ELR (cell line): ENCODE measurements around the gene CERK.

Experiments
- DNase-seq: peaks from one replicate; pipeline ENCODE4 v3.0.0-alpha.2; 2015; ENCODE audit warnings: low read depth

The CERK gene

DNA sequence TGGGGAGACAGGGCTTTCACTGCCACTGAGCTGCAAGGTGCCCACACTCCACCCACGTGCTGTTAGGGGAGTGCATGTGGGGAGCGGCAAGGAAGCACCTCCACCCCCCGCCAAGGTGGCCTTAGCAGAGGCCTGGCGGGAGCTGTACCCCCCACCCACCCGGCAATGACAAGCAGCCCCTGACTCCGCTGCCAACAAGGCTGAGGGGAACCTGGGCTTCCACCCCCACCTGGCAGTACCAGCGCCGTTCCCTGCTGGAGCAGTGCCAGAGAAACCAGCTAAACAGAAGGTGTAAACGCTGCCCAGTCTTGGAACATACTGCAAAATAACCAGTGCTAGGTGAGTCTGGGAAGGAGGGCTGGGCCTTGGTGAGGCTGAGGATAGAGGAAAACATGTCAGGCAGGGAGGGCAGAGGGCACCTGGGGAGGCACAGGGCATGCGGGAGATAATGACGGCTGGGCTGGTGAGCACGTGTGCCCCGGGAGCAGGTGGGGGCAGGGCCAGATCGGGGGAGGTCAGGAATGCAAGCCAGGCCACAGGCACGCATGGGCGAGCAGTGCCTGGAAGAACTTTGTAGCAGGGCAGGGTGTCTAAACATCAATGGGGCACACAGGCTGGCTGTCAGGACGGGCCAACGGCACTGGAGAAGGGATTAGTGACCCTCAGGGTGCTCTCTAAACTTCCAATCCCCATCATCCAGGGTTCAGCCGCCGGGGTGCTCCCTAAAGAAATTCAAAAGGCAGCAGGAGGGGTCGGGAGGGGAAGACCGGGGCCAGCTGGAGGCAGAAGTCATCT is 6.6 kb downstream of the CERK start:
- DNase-seq: no peak

- DNase-seq: no peak
Measured at GRCh38 chr22:46730568-46731245, 7.3 kb downstream of the CERK start.

GRCh38 chr22:46728470-46728869 is 9.6 kb downstream of the CERK start:
- DNase-seq: no peak

DNA sequence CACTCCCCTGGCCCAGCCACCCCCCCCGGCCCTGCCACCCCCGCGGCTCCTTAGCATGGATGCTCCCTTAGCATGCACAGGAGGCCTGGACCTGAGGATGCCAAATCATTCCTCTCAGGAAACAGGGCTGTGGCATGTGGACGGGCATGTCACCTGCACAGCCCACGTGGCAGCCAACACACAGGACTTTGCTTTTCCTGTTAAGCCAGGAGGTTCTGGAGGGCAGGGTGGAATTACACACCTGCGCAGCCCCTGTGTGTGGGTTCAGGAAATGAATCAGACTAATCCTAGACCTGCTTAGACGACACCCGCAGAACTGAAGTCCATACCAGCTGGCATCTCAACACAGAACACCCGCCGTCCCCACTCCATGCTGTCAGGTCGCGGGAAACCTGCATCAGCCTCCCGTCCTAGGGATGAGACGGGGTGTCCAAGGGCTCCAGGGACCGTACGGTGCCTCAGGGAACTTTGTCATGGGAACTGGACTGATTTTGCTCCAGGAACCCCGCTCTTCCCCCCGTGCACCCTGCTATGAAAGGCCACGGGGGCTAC is 10.2 kb downstream of the CERK start:
- no peak for DNase-seq

DNA sequence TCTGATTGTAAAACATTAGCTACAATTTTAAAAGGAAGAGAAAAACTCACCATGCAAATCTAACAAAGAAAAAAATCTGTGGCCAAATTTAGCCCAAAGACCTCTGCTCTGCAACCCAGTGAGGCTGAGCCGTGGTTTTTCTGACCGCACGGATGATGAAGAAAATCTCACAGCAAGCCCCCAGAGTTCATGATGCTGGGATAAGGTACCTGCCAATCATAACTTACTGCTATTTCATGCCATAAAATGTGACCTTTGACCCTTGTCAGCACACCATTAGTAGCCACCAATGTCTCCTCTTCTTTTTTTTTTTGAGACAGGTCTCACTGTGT is 11.1 kb downstream of the CERK start:
- no peak for DNase-seq

DNA sequence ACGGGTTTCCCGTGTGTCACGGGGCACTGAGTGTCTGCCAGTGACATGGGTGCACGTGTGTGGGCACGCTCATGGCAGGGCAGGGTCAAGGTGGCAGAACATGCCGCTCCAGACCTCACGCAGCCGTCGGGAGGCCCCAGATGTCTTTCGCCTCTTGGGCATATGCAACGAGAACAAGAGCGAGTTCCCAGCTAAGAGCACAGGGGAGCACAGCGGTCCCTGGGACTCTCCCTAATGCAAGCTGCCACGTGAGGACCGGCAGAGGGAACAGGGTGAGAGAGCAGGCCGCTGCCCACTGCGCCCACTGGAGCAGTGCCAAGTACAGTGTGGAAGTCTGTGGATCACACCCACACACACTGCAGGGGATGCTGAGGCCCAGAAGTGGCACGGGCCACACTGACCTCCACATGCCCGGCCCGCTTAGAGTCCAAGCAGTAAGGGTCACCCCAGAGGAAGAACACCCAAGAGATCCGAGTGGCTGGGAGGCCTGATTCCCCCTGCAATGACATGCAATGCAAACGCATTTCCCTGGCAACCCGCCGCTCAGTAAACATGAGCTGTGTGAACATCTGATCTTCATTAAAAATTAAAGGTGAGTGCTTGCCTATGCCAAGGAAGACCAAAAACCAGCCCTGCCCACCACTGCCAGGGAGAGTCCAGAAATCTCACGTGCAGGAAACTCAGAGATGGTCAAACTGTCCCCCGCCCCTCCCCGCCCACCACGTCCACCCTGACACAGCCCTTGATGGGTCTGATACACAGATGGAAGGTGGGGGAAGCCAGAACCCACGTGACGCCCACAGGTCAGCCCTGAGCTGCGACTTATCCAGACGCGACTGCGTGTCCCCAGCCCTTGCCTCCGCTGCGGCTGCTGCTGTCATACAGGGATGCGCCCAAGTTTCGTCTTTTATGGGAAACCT is 11.7 kb downstream of the CERK start:
- no peak for DNase-seq

DNA sequence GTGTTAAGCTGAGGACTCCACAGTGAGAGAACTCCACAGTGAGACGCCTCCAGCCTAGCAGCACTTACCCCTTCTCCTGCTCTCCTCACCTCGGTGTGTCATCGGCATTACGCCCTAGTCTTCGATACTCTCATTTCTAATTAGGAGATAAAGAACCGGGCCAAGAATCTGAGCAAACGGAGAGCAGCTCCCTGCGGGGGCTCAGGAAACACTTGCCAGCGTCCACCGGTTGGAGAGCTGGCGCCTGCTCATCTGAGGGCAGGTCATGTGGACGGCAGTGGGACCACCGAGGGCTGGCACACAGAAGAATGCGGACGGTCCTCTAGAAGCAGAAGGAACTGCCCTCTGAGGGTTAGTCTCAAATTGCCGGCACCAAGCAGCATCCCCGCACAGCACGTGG is 13.0 kb downstream of the CERK start:
- no peak for DNase-seq

GRCh38 chr22:46723882-46724281 is 14.2 kb downstream of the CERK start:
- no peak for DNase-seq

DNA sequence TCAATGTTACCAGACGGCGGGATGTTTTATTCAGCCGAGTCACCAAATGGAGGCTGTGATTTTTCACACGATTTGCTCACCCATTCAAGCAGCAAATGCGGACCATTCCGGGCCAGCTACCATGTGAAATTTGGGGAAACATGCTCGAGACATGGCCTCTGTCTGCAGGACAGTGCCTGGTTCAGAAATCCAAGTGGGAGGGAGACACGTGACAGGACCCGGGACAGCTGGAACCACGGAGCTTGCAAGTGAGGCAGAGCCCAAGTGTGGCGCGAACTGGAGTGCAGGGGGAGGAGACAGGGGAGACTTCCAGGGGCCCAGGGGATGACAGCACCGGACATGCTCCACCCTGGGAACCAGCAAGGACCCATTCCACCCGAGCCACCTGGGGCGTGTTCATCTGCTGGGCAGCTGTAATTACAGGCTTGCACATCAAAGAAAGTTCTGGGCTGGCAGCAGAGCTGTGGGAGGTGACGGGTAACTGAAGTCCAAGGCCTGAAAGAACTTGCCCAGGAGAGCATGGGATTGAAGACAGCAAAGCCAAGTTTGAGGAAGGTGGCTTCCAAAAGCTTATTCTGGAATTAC is 16.5 kb downstream of the CERK start:
- no peak for DNase-seq

- DNase-seq: no peak
Measured at GRCh38 chr22:46719921-46720320, 18.1 kb downstream of the CERK start.

GRCh38 chr22:46714550-46714949 is 23.5 kb downstream of the CERK start:
- no peak for DNase-seq

- no peak for DNase-seq
Measured at GRCh38 chr22:46712288-46712687, 25.8 kb downstream of the CERK start.

DNA sequence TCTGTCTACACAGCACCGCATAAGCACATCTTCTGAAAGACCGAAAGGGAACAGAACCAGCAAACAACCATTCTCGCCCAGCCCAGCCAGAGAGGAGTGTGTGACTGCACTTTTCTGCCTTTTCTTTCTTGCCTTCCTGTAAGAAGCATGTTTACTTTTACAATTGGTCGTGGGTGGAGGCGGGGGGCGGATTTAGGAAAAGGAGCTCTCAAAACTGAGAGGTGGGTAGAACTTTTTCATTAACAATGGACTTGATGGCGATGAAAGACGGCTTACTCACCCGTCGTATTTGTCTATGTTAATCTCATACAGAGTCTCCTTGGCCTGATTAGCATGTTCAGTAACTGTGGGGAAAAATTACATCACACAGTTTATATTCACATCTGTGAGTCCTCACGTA is 27.2 kb downstream of the CERK start:
- DNase-seq: no peak

- no peak for DNase-seq
Measured at GRCh38 chr22:46708766-46709330, 29.2 kb downstream of the CERK start.

- no peak for DNase-seq
Measured at GRCh38 chr22:46707827-46708570, 30.1 kb downstream of the CERK start.

- no peak for DNase-seq
Measured at GRCh38 chr22:46707305-46707704, 30.7 kb downstream of the CERK start.

DNA sequence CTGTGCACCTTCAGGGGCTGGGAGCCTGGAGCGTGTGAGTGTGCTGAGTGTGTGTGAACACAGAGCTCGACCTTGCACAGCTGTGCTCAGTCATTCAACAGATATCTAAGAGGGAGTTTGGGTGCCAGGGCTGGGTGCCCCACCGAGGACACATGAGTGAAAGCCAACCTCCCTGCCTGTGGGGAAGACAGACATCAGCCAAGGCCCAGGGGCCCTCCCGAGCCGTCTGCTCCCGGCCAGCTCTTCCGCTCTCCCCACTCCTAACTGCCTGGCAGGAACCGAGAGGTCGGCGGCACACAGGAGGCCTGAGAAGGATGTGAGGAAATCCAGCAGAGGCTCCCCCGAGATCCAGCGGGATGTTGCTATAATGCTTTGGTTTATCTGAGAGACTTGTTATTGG is 32.0 kb downstream of the CERK start:
- no peak for DNase-seq

DNA sequence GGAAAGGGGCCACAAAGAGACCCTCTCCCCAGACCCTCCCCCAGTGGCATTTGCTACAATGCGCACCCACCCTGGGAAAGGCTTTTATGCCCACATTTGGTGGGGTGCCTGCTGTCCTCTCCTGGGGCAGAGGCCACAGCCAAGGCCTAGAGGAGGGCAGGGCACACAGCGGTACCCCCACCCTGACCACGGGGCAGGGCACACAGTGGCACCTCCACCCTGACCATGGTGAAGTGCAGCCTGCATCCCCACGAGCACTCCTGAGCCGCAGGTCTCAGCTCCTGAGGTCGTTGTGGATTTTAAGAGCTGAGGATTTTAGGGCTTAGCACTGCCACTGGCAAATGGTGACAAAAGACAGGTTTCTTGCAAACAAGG is 34.1 kb downstream of the CERK start:
- no peak for DNase-seq

GRCh38 chr22:46703171-46703995 is 34.7 kb downstream of the CERK start:
- no peak for DNase-seq

DNA sequence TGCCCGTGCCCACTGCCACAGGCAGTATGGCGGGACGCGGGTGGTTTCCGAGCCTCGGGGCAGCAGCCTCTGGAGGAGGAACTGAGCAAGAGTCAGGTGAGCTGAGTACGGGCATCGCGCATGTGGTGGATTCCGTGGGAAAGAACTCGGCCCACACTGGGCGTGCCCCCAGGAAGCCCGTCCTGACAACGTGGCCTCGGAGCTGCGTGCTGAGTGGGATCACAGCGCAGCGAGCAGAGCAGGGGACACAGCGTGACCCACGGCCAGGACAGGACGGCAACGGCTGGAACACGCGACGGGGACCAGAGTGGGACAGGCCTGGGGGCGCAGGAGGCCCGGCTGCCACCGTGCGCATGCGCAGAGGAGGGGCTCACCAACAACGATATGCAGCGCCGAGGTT is 36.8 kb downstream of the CERK start:
- no peak for DNase-seq
